HepG2 (cell line): ENCODE data around the gene ELFN1. TPM values are rescaled to one million over a fixed set of nuclear protein-coding genes. Genes with fewer than 3 reads are reported as not detected.

Source experiments
- FOSL2 ChIP-seq: sonication (generic); formaldehyde crosslinking; IDR thresholded peaks from 2 replicates; pipeline ENCODE4 v1.4.0; 2020; ENCODE audit warnings: missing genetic modification reagents
- HDAC1 ChIP-seq: sonication (generic); formaldehyde crosslinking; IDR thresholded peaks from 2 replicates; pipeline ENCODE4 v1.5.1; 2020; ENCODE audit warnings: mild to moderate bottlenecking, missing genetic modification reagents
- HNRNPH1 ChIP-seq: fragments of 200-400 bp; formaldehyde crosslinking; optimal IDR thresholded peaks from 2 replicates; pipeline ENCODE3; 2017; ENCODE audit warnings: mild to moderate bottlenecking, low read depth, low read length
- HOXA5 ChIP-seq: sonication (generic); formaldehyde crosslinking; IDR thresholded peaks from 2 replicates; pipeline ENCODE4 v1.4.0; 2020; ENCODE audit warnings: missing genetic modification reagents
- KAT2B ChIP-seq: fragments of 150-350 bp; IDR thresholded peaks from 2 replicates; pipeline ENCODE4 v1.6.1; 2014; ENCODE audit warnings: low read depth, low read length, borderline replicate concordance
- MAFF ChIP-seq: IDR thresholded peaks from 2 replicates; pipeline ENCODE4 v1.6.1; 2011; ENCODE audit warnings: low read depth, low read length, improper control_type of control experiment
- NCOA5 ChIP-seq: sonication (generic); formaldehyde crosslinking; IDR thresholded peaks from 2 replicates; pipeline ENCODE4 v1.4.0; 2020; ENCODE audit warnings: missing genetic modification reagents
- RARG ChIP-seq: sonication (generic); formaldehyde crosslinking; IDR thresholded peaks from 2 replicates; pipeline ENCODE4 v1.4.0; 2020; ENCODE audit warnings: low read depth, mild to moderate bottlenecking, missing genetic modification reagents
- SMYD3 ChIP-seq: sonication (generic); formaldehyde crosslinking; IDR thresholded peaks from 2 replicates; pipeline ENCODE4 v1.8.1; 2023; ENCODE audit warnings: mild to moderate bottlenecking, missing genetic modification reagents
- SNAI1 ChIP-seq: sonication (generic); formaldehyde crosslinking; IDR thresholded peaks from 2 replicates; pipeline ENCODE4 v1.5.0; 2020; ENCODE audit warnings: mild to moderate bottlenecking, missing genetic modification reagents, borderline replicate concordance
- TBX2 ChIP-seq: sonication (generic); formaldehyde crosslinking; IDR thresholded peaks from 2 replicates; pipeline ENCODE4 v1.5.0; 2020; ENCODE audit warnings: missing genetic modification reagents, mild to moderate bottlenecking, borderline replicate concordance
- TFAP4 ChIP-seq: sonication (generic); IDR thresholded peaks from 2 replicates; pipeline ENCODE4 v1.6.1; 2016; ENCODE audit warnings: low read depth, borderline replicate concordance
- ZNF18 ChIP-seq: sonication (generic); formaldehyde crosslinking; IDR thresholded peaks from 2 replicates; pipeline ENCODE4 v1.8.0; 2022; ENCODE audit warnings: mild to moderate bottlenecking, missing genetic modification reagents; ENCODE audit not compliant: insufficient replicate concordance
- ZNF382 ChIP-seq: sonication (generic); formaldehyde crosslinking; IDR thresholded peaks from 2 replicates; pipeline ENCODE4 v1.5.0; 2020; ENCODE audit warnings: missing genetic modification reagents, mild to moderate bottlenecking, borderline replicate concordance
- ZSCAN31 ChIP-seq: sonication (generic); formaldehyde crosslinking; IDR thresholded peaks from 2 replicates; pipeline ENCODE4 v1.5.0; 2020; ENCODE audit warnings: low read depth, mild to moderate bottlenecking, missing genetic modification reagents
- polyA plus RNA-seq, 8 experiments: library from polyadenylated mRNA; depleted of rRNA in 3 of 8; stranded (reverse) in 7 of 8; unstranded in 1 of 8; fragments of >200 nt; fragmentation: Illumina TruSeq in 4 of 8; extraction: Trizol in 4 of 8; gene quantifications; 2 replicates each; pipeline versions ENCODE4 v1.2.1 to v1.2.3, GENCODE V29; 2011 to 2016; ENCODE audit warnings: low read depth in 4 of 8, missing spikeins in 1 of 8, mixed read lengths in 1 of 8; ENCODE audit not compliant: insufficient read depth in 1 of 8
- total RNA-seq, 5 experiments: library from RNA; depleted of rRNA; stranded (reverse); fragments of >200 nt; fragmentation: Illumina TruSeq; extraction: Trizol; gene quantifications; 2 replicates each; pipeline ENCODE4 v1.2.3, GENCODE V29; 2016; ENCODE audit warnings: low read depth in 1 of 5
- TF ChIP-seq, protein P1 (sequence below): sonication (generic); formaldehyde crosslinking; IDR thresholded peaks from 2 replicates; pipeline ENCODE4 v1.5.1; 2020; ENCODE audit warnings: missing genetic modification reagents, mild to moderate bottlenecking, borderline replicate concordance
- TF ChIP-seq, protein P2 (sequence below): sonication (generic); formaldehyde crosslinking; IDR thresholded peaks from 2 replicates; pipeline ENCODE4 v1.4.0; 2020; ENCODE audit warnings: mild to moderate bottlenecking, missing genetic modification reagents
- TF ChIP-seq, protein P3 (sequence below): sonication (generic); formaldehyde crosslinking; IDR thresholded peaks from 2 replicates; pipeline ENCODE4 v1.4.0; 2020; ENCODE audit warnings: missing genetic modification reagents, mild to moderate bottlenecking, borderline replicate concordance
- TF ChIP-seq, protein P4 (sequence below): sonication (generic); formaldehyde crosslinking; conservative IDR thresholded peaks from 2 replicates; pipeline ENCODE4 v1.8.0; 2022; ENCODE audit warnings: mild to moderate bottlenecking, moderate library complexity, missing genetic modification reagents

The ELFN1 gene
- total and polyA plus RNA-seq, 2 of the 13 experiments (the other 11 are each of a cell fraction or from before 2014, with no cell fraction given): 0.13 to 0.18 TPM

DNA sequence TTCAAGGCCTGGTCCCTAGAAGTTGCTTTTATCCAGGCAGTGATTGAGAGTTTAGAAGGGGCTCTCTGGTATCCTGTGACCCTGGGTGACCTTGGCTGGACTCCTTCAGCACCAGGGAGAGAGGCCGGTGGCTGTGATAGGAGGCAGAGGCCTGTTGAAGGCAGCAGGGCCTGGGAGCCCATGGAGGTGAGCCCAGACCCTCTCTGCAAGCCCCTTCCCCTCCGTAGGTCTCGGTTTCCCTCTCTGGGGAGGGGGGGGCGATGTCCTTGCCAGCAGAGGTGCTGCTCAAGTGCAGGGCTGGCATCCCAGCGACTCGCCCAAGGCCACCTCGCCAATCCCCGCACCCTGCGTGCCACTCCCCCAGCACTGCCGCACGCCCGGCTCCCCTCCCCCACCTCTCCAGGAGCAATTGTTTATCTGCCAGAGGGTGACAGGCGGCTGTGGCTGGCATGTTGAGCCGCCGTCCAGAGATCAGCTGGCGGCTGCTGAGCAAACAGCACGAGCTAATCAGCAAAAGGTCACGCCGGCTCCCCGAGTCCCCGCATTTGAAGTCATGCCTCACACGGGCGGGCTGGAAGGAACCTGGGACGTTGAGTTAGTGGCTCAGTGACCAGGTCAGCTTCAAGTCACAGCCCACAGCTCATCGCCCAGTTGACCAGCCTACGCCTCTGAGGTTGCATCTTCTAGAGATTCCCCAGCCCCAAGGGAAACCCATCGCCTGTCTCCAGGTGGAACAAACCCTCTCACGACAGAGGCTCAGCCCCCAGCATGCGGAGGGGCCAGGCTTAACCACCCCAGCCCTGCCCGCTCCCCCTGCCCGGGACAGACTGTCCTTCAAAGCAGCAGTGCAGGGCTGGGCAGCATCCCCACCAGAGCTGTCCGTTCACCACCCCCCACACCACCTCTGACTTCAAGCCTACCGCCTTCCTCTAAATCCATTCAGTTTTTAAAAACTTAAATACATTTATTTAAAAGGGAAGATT, 43.7 kb downstream of the ELFN1 start (continued):
- TF ChIP-seq, protein P1, sequence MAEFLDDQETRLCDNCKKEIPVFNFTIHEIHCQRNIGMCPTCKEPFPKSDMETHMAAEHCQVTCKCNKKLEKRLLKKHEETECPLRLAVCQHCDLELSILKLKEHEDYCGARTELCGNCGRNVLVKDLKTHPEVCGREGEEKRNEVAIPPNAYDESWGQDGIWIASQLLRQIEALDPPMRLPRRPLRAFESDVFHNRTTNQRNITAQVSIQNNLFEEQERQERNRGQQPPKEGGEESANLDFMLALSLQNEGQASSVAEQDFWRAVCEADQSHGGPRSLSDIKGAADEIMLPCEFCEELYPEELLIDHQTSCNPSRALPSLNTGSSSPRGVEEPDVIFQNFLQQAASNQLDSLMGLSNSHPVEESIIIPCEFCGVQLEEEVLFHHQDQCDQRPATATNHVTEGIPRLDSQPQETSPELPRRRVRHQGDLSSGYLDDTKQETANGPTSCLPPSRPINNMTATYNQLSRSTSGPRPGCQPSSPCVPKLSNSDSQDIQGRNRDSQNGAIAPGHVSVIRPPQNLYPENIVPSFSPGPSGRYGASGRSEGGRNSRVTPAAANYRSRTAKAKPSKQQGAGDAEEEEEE (CRISPR knock-in tag): peak; percentile 86; the same call in 1 of the 2 replicates
- TF ChIP-seq HNRNPH1 (no peak), FOSL2 (CRISPR knock-in tag) (peak; percentile 83), ZNF382 (CRISPR knock-in tag) (no peak), ZSCAN31 (CRISPR knock-in tag) (peak; percentile 90), HDAC1 (peak; percentile 99), NCOA5 (peak; percentile 72; the same call in 1 of the 2 replicates), TBX2 (CRISPR knock-in tag) (peak; percentile 99), SNAI1 (CRISPR knock-in tag) (peak; percentile 60; the same call in 1 of the 2 replicates), KAT2B (no peak), ZNF18 (CRISPR knock-in tag) (peak; percentile 82), SMYD3 (CRISPR knock-in tag) (peak; percentile 93), RARG (CRISPR knock-in tag) (no peak), HOXA5 (peak; percentile 97), MAFF (peak; percentile 29; the same call in 1 of the 2 replicates), TFAP4 (peak; percentile 100)
- TF ChIP-seq, protein P2, sequence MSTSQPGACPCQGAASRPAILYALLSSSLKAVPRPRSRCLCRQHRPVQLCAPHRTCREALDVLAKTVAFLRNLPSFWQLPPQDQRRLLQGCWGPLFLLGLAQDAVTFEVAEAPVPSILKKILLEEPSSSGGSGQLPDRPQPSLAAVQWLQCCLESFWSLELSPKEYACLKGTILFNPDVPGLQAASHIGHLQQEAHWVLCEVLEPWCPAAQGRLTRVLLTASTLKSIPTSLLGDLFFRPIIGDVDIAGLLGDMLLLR (CRISPR knock-in tag): no peak
- TF ChIP-seq, protein P3, sequence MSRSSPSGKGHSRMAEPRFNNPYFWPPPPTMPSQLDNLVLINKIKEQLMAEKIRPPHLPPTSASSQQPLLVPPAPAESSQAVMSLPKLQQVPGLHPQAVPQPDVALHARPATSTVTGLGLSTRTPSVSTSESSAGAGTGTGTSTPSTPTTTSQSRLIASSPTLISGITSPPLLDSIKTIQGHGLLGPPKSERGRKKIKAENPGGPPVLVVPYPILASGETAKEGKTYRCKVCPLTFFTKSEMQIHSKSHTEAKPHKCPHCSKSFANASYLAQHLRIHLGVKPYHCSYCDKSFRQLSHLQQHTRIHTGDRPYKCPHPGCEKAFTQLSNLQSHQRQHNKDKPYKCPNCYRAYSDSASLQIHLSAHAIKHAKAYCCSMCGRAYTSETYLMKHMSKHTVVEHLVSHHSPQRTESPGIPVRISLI (CRISPR knock-in tag): peak; percentile 39; the same call in 1 of the 2 replicates
- TF ChIP-seq, protein P4, sequence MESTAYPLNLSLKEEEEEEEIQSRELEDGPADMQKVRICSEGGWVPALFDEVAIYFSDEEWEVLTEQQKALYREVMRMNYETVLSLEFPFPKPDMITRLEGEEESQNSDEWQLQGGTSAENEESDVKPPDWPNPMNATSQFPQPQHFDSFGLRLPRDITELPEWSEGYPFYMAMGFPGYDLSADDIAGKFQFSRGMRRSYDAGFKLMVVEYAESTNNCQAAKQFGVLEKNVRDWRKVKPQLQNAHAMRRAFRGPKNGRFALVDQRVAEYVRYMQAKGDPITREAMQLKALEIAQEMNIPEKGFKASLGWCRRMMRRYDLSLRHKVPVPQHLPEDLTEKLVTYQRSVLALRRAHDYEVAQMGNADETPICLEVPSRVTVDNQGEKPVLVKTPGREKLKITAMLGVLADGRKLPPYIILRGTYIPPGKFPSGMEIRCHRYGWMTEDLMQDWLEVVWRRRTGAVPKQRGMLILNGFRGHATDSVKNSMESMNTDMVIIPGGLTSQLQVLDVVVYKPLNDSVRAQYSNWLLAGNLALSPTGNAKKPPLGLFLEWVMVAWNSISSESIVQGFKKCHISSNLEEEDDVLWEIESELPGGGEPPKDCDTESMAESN (CRISPR knock-in tag): peak; percentile 98
